K562 (cell line): ENCODE results near the gene IFNGR1. TPM values are rescaled to one million over a fixed set of nuclear protein-coding genes. Genes with fewer than 3 reads are reported as not detected.

Experiments
- ATF7 ChIP-seq: fragments of 450-650 bp; IDR thresholded peaks from 2 replicates; pipeline ENCODE4 v1.7.1; 2014; ENCODE audit warnings: mild to moderate bottlenecking, moderate library complexity
- C11orf30 ChIP-seq: fragments of 450-650 bp; IDR thresholded peaks from 2 replicates; pipeline ENCODE4 v1.6.1; 2016; ENCODE audit warnings: low read depth, mild to moderate bottlenecking
- HDAC1 ChIP-seq, 2 experiments: fragments of 450-650 bp; IDR thresholded peaks; 2 replicates each; pipeline ENCODE4 v1.6.1; 2016 to 2017; ENCODE audit warnings: inconsistent platforms in 1 of 2, mild to moderate bottlenecking in 1 of 2, moderate library complexity in 1 of 2
- KAT7 ChIP-seq: sonication (generic); formaldehyde crosslinking; IDR thresholded peaks from 2 replicates; pipeline ENCODE4 v1.8.0; 2022; ENCODE audit warnings: missing genetic modification reagents, mild to moderate bottlenecking, borderline replicate concordance
- PTTG1 ChIP-seq: fragments of 450-650 bp; IDR thresholded peaks from 2 replicates; pipeline ENCODE4 v1.6.1; 2016; ENCODE audit warnings: low read depth, mild to moderate bottlenecking, missing genetic modification characterization, missing compliant biosample characterization
- TAF1 ChIP-seq: IDR thresholded peaks from 2 replicates; pipeline ENCODE4 v1.6.1; 2011; ENCODE audit warnings: mild to moderate bottlenecking, low read length, moderate library complexity; ENCODE audit not compliant: insufficient read depth, control insufficient read depth, severe bottlenecking; ENCODE audit errors: extremely low read depth
- ZNF134 ChIP-seq: fragments of 250-450 bp; sonication (Bioruptor Pico); conservative IDR thresholded peaks from 2 replicates; pipeline ENCODE4 v1.4.0; 2020
- polyA plus RNA-seq, 8 experiments: library from polyadenylated mRNA; depleted of rRNA in 4 of 8; stranded (reverse) in 5 of 8; unstranded in 3 of 8; fragments of >200 nt; fragmentation: Nextera tagmentation in 2 of 8; fragmentation: Illumina TruSeq in 1 of 8; extraction: Ambion mirVana in 2 of 8; extraction: Trizol in 1 of 8; gene quantifications; 2 replicates each; pipeline versions ENCODE4 v1.2.1 to v1.2.3, GENCODE V29; 2011 to 2014; ENCODE audit warnings: inconsistent platforms in 1 of 8, missing spikeins in 1 of 8
- total RNA-seq, 7 experiments: library from RNA; depleted of rRNA in 6 of 7; stranded (reverse); fragments of >200 nt in 6 of 7; fragmentation: Illumina TruSeq in 2 of 7; extraction: Trizol in 2 of 7; gene quantifications; 2 replicates each; pipeline versions ENCODE4 v1.2.1 to v1.2.3, GENCODE V29; 2011 to 2021; ENCODE audit warnings: low replicate concordance in 1 of 7
- TF ChIP-seq, protein P1 (sequence below), 2 experiments: fragments of 450-650 bp in 1 of 2; sonication (generic) in 1 of 2; formaldehyde crosslinking in 1 of 2; IDR thresholded peaks in 1 of 2; conservative IDR thresholded peaks in 1 of 2; 2 replicates each; pipeline versions ENCODE4 v1.6.1 to v1.8.1; 2016 to 2023; ENCODE audit warnings: mild to moderate bottlenecking in 2 of 2, moderate library complexity in 2 of 2, inconsistent platforms in 1 of 2, missing genetic modification reagents in 1 of 2
- TF ChIP-seq, protein P2 (sequence below): fragments of 250-450 bp; sonication (Bioruptor Pico); IDR thresholded peaks from 2 replicates; pipeline ENCODE4 v1.8.0; 2022; ENCODE audit warnings: moderate library complexity, mild to moderate bottlenecking, inconsistent platforms
- TF ChIP-seq, protein P3 (sequence below): fragments of 250-450 bp; sonication (Bioruptor Pico); IDR thresholded peaks from 2 replicates; pipeline ENCODE4 v1.8.0; 2021; ENCODE audit warnings: moderate library complexity, mild to moderate bottlenecking, inconsistent platforms
- TF ChIP-seq, protein P4 (sequence below): IDR thresholded peaks from 2 replicates; pipeline ENCODE4 v1.6.1; 2011; ENCODE audit warnings: borderline replicate concordance, low read depth, mild to moderate bottlenecking, moderate library complexity, low read length; ENCODE audit not compliant: insufficient read depth, poor library complexity, severe bottlenecking
- TF ChIP-seq, protein P5 (sequence below), 2 experiments: fragments of 450-650 bp; formaldehyde crosslinking in 1 of 2; IDR thresholded peaks; 2 replicates each; pipeline versions ENCODE4 v1.4.0 to v1.6.1; 2014 to 2020; ENCODE audit warnings: mild to moderate bottlenecking in 2 of 2, borderline replicate concordance in 1 of 2, low read depth in 1 of 2

The IFNGR1 gene
- total and polyA plus RNA-seq, 9 of the 15 experiments (the other 6 are each of a cell fraction or from before 2014, with no cell fraction given) = 14.7 to 47.0 (median 26.7) TPM

DNA sequence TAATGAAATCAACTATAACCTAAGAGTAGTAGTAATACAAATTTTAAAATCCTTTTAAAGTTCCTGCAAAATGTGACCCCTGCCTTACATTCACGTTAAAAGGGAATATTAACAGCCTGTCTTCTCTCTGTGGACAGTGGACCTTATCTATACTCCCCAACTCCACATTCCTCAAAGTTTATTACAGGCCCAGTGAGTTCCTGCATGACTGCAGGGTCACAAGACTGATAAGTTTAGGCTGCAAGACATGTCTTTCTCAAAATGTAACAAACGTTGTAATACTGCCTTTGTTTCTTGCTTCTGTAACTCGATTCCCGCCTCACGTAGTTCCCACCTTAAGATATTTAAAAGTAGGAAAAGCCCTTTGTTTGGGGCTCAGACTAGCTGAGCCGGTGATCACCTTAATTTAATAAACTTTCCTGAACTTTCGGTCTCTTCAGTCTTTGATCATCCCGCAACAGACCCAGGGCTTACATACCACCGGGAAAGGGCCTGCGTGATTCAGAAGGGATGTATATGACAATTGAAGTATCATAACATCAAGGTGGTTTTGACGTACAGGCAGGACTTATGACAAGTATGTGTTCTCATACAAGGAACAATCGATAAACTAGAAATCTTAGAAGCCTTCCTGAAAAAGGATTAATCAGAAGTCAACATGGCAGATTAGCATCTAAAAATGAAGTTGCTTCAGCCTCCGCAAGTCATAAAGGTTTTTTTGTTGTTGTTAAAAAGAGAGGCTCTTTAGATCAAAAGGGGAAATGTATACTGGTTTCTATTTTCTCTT, 48.7 kb downstream of the IFNGR1 start (continued):
- TF ChIP-seq, protein P1, sequence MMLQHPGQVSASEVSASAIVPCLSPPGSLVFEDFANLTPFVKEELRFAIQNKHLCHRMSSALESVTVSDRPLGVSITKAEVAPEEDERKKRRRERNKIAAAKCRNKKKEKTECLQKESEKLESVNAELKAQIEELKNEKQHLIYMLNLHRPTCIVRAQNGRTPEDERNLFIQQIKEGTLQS (IDR thresholded peaks at IDR 0.05) = peak; percentile 33; the same call in 1 of the 2 replicates
- TF ChIP-seq, protein P1 (CRISPR knock-in tag; conservative IDR thresholded peaks at IDR 0.05) = no peak
- TF ChIP-seq HDAC1 (IDR thresholded peaks at IDR 0.05) (no peak), KAT7 (CRISPR knock-in tag) (no peak), C11orf30 (no peak), PTTG1 (peak; percentile 87), ZNF134 (CRISPR knock-in tag) (peak; percentile 67; the same call in 1 of the 2 replicates), TAF1 (no peak), ATF7 (peak; percentile 39; the same call in 1 of the 2 replicates)
- TF ChIP-seq, protein P2, sequence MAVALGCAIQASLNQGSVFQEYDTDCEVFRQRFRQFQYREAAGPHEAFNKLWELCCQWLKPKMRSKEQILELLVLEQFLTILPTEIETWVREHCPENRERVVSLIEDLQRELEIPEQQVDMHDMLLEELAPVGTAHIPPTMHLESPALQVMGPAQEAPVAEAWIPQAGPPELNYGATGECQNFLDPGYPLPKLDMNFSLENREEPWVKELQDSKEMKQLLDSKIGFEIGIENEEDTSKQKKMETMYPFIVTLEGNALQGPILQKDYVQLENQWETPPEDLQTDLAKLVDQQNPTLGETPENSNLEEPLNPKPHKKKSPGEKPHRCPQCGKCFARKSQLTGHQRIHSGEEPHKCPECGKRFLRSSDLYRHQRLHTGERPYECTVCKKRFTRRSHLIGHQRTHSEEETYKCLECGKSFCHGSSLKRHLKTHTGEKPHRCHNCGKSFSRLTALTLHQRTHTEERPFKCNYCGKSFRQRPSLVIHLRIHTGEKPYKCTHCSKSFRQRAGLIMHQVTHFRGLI (CRISPR knock-in tag) = peak; percentile 90
- TF ChIP-seq, protein P3, sequence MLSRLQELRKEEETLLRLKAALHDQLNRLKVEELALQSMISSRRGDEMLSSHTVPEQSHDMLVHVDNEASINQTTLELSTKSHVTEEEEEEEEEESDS (CRISPR knock-in tag) = no peak
- TF ChIP-seq, protein P4, sequence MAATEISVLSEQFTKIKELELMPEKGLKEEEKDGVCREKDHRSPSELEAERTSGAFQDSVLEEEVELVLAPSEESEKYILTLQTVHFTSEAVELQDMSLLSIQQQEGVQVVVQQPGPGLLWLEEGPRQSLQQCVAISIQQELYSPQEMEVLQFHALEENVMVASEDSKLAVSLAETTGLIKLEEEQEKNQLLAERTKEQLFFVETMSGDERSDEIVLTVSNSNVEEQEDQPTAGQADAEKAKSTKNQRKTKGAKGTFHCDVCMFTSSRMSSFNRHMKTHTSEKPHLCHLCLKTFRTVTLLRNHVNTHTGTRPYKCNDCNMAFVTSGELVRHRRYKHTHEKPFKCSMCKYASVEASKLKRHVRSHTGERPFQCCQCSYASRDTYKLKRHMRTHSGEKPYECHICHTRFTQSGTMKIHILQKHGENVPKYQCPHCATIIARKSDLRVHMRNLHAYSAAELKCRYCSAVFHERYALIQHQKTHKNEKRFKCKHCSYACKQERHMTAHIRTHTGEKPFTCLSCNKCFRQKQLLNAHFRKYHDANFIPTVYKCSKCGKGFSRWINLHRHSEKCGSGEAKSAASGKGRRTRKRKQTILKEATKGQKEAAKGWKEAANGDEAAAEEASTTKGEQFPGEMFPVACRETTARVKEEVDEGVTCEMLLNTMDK = no peak
- TF ChIP-seq, protein P5, sequence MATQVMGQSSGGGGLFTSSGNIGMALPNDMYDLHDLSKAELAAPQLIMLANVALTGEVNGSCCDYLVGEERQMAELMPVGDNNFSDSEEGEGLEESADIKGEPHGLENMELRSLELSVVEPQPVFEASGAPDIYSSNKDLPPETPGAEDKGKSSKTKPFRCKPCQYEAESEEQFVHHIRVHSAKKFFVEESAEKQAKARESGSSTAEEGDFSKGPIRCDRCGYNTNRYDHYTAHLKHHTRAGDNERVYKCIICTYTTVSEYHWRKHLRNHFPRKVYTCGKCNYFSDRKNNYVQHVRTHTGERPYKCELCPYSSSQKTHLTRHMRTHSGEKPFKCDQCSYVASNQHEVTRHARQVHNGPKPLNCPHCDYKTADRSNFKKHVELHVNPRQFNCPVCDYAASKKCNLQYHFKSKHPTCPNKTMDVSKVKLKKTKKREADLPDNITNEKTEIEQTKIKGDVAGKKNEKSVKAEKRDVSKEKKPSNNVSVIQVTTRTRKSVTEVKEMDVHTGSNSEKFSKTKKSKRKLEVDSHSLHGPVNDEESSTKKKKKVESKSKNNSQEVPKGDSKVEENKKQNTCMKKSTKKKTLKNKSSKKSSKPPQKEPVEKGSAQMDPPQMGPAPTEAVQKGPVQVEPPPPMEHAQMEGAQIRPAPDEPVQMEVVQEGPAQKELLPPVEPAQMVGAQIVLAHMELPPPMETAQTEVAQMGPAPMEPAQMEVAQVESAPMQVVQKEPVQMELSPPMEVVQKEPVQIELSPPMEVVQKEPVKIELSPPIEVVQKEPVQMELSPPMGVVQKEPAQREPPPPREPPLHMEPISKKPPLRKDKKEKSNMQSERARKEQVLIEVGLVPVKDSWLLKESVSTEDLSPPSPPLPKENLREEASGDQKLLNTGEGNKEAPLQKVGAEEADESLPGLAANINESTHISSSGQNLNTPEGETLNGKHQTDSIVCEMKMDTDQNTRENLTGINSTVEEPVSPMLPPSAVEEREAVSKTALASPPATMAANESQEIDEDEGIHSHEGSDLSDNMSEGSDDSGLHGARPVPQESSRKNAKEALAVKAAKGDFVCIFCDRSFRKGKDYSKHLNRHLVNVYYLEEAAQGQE (IDR thresholded peaks at IDR 0.05; ENCODE audit: borderline replicate concordance) = no peak
- TF ChIP-seq, protein P5 (CRISPR knock-in tag; IDR thresholded peaks at IDR 0.05; ENCODE audit: low read depth) = no peak
